Lung (tissue), 12 donors: Measurements from ENCODE around the gene SELENOF. TPM values are rescaled to one million over a fixed set of nuclear protein-coding genes. Genes with fewer than 3 reads are reported as not detected.

Source experiments
- ATAC-seq: fragments of 200-7000 bp; cut with Tn5 transposase; one replicate; pipeline ENCODE4 v1.9.1; 2020; ENCODE audit warnings: moderate number of reproducible peaks; ENCODE audit not compliant: insufficient read depth, low FRiP score
- DNase-seq, 3 donors: peaks; one replicate each; pipeline ENCODE4 v3.0.0-alpha.2; 2013 to 2017
- H3K27ac ChIP-seq, 2 donors: one replicate each; pipeline ENCODE4 v1.5.1; 2013; ENCODE audit warnings: mild to moderate bottlenecking in 2 of 2, moderate library complexity in 2 of 2, control low read depth in 1 of 2, inconsistent platforms in 1 of 2, low read depth in 1 of 2, low read length in 1 of 2
- H3K27me3 ChIP-seq, 3 donors: one replicate each; pipeline ENCODE4 v1.5.1; 2013; ENCODE audit warnings: low read length in 2 of 3; ENCODE audit not compliant: control insufficient read depth in 3 of 3, insufficient read depth in 3 of 3
- H3K36me3 ChIP-seq, 4 donors: one replicate each; pipeline ENCODE4 v1.5.1; 2013; ENCODE audit warnings: low read length in 4 of 4, mild to moderate bottlenecking in 1 of 4, moderate library complexity in 1 of 4; ENCODE audit not compliant: control insufficient read depth in 4 of 4, insufficient read depth in 4 of 4
- H3K4me1 ChIP-seq, 5 donors: one replicate each; pipeline ENCODE4 v1.5.1; 2013; ENCODE audit warnings: low read length in 5 of 5, mild to moderate bottlenecking in 2 of 5, moderate library complexity in 1 of 5; ENCODE audit not compliant: control insufficient read depth in 5 of 5, insufficient read depth in 5 of 5
- H3K4me3 ChIP-seq: one replicate; pipeline ENCODE4 v1.5.1; 2013; ENCODE audit warnings: mild to moderate bottlenecking, control low read depth, moderate library complexity
- H3K9ac ChIP-seq, 2 donors: one replicate each; pipeline ENCODE4 v1.5.1; 2013; ENCODE audit warnings: low read length in 2 of 2, control low read depth in 1 of 2; ENCODE audit not compliant: insufficient read depth in 1 of 2
- H3K9me3 ChIP-seq, 4 donors: one replicate each; pipeline ENCODE4 v1.5.1; 2013; ENCODE audit warnings: low read length in 3 of 4, mild to moderate bottlenecking in 1 of 4, moderate library complexity in 1 of 4; ENCODE audit not compliant: control insufficient read depth in 4 of 4, insufficient read depth in 3 of 4
- CTCF ChIP-seq: IDR thresholded peaks from 2 replicates; pipeline ENCODE4 v1.5.1; 2012; ENCODE audit warnings: mild to moderate bottlenecking; ENCODE audit errors: control extremely low read depth, extremely low read depth
- WGBS, 2 donors: extraction: QIAGEN DNeasy Blood & Tissue Kit; methylation state at CpG; one replicate each; pipeline ENCODE4 v1.1.7; 2013; 5-methylcytosine and 5-hydroxymethylcytosine counted together
- polyA plus RNA-seq, 2 donors: library from polyadenylated mRNA; stranded (reverse); fragments of 200-250 nt; gene quantifications; one replicate each; pipeline ENCODE4 v1.2.1, GENCODE V29; 2013
- total RNA-seq, 2 donors: library from RNA; depleted of rRNA in 1 of 2; stranded (reverse); fragments of >200 nt in 1 of 2; gene quantifications; one replicate each; pipeline ENCODE4 v1.2.1, GENCODE V29; 2014 to 2021
- donor health status: control.
- donor health status: control.
- donor health status: Bipolar disorder and iron deficiency.
- donor health status: healthy.
- donor health status: DM: yes; HTN: yes; CAD: no.

Gene SELENOF
- total and polyA plus RNA-seq, 4 donors = 132 to 240 (median 207) TPM

- peaks cover 0 to 7% (median 1%) of the 10 kb centered on the region in 4 donors for H3K36me3 ChIP-seq
- H3K27me3 ChIP-seq = no peaks in the 10 kb centered on the region
- H3K9me3 ChIP-seq = peaks cover 0 to 6% (median 3%) of the 10 kb centered on the region in 4 donors
- DNase-seq = no peak
- peaks cover 0 to 4% (median 0%) of the 10 kb centered on the region in 5 donors for H3K4me1 ChIP-seq
- 98 to 100% methylated on average over 8 of the region's 8 CpGs for WGBS, 2 donors
- no peak overlapping the region for H3K9ac ChIP-seq
- no peak overlapping the region for H3K4me3 ChIP-seq
- no peak for TF ChIP-seq CTCF
- H3K27ac ChIP-seq = no peak overlapping the region
- ATAC-seq = no peak
Observed at GRCh38 chr1:86924324-86924960, 10.5 kb upstream of the SELENOF start.

GRCh38 chr1:86922445-86922844, 8.5 kb upstream of the SELENOF start:
- no peak overlapping the region for H3K27ac ChIP-seq
- WGBS, 2 donors = 98 to 100% methylated on average over 1 of the region's 1 CpG

GRCh38 chr1:86916752-86917151, 2.8 kb upstream of the SELENOF start:
- H3K9me3 ChIP-seq = no peaks in the 10 kb centered on the region
- peaks cover 0 to 19% (median 10%) of the 10 kb centered on the region in 5 donors for H3K4me1 ChIP-seq
- H3K27me3 ChIP-seq = no peaks in the 10 kb centered on the region
- peak overlapping the region in 1 of 2 donors; percentile 35 for H3K9ac ChIP-seq
- no peak overlapping the region for H3K27ac ChIP-seq
- peaks cover 0 to 4% (median under 1%) of the 10 kb centered on the region in 4 donors for H3K36me3 ChIP-seq
- no peak for TF ChIP-seq CTCF
- WGBS, 2 donors = 98 to 99% methylated on average over 1 of the region's 1 CpG
- H3K4me3 ChIP-seq = no peak overlapping the region
- DNase-seq (no peak), ATAC-seq (no peak)

More at GRCh38 chr1:86922445-86922844, 8.5 kb upstream of the SELENOF start:
- Histone ChIP-seq H3K4me1 (peaks cover 0 to 4% (median 0%) of the 10 kb centered on the region in 5 donors), H3K9ac (no peak overlapping the region), H3K4me3 (no peak overlapping the region), H3K36me3 (peaks cover 0 to 7% (median 1%) of the 10 kb centered on the region in 4 donors), H3K27me3 (no peaks in the 10 kb centered on the region), H3K9me3 (peaks cover 0 to 6% (median 3%) of the 10 kb centered on the region in 4 donors)
- DNase-seq (no peak), ATAC-seq (no peak)
- TF ChIP-seq CTCF = no peak
